GM15510 (cell line): ENCODE data around the gene METTL3.

Experiments
- POLR2A ChIP-seq: IDR thresholded peaks from 3 replicates; pipeline ENCODE4 v1.6.1; 2011; ENCODE audit warnings: borderline replicate concordance; ENCODE audit not compliant: insufficient read length; ENCODE audit errors: extremely low read depth

The METTL3 gene

GRCh38 chr14:21534576-21534975, 23.4 kb upstream of the METTL3 start:
- no peak for TF ChIP-seq POLR2A

GRCh38 chr14:21533294-21533693, 22.2 kb upstream of the METTL3 start:
- no peak for TF ChIP-seq POLR2A

- TF ChIP-seq POLR2A: no peak
These were observed 18.4 kb upstream of the METTL3 start for GRCh38 chr14:21529515-21529914.

GRCh38 chr14:21528381-21529348, 17.5 kb upstream of the METTL3 start:
- TF ChIP-seq POLR2A: no peak

GRCh38 chr14:21527318-21527679, 16.2 kb upstream of the METTL3 start:
- TF ChIP-seq POLR2A: no peak

GRCh38 chr14:21526672-21527317, 15.7 kb upstream of the METTL3 start:
- TF ChIP-seq POLR2A: no peak

GRCh38 chr14:21525962-21526671, 15.0 kb upstream of the METTL3 start, which contains the start of gene SALL2:
Gene SALL2, minus strand, starts transcription at chr14:21526346. Its CDS starts 219 bp downstream, at chr14:21526127.
- no peak for TF ChIP-seq POLR2A

- TF ChIP-seq POLR2A: no peak
These were observed 14.4 kb upstream of the METTL3 start for GRCh38 chr14:21525571-21525961.

GRCh38 chr14:21524575-21525490, 13.7 kb upstream of the METTL3 start:
- no peak for TF ChIP-seq POLR2A

- no peak for TF ChIP-seq POLR2A
These were observed 12.1 kb upstream of the METTL3 start for GRCh38 chr14:21523203-21523602.

GRCh38 chr14:21521501-21521900, 10.4 kb upstream of the METTL3 start:
- no peak for TF ChIP-seq POLR2A

GRCh38 chr14:21520767-21521166, 9.6 kb upstream of the METTL3 start:
- no peak for TF ChIP-seq POLR2A

GRCh38 chr14:21518725-21519124, 7.6 kb upstream of the METTL3 start:
- TF ChIP-seq POLR2A: no peak

- TF ChIP-seq POLR2A: no peak
These were observed 3.2 kb upstream of the METTL3 start for GRCh38 chr14:21514341-21514740.

- no peak for TF ChIP-seq POLR2A
These were observed 1.6 kb downstream of the METTL3 start for GRCh38 chr14:21509432-21510143.
